WI38 (cell line): ENCODE data around the gene EFCAB8.

Experiments
- H3K4me3 ChIP-seq: 2 replicates; pipeline ENCODE4 v1.5.1; 2011; ENCODE audit warnings: low read depth, mild to moderate bottlenecking, control low read depth, low read length
- CTCF ChIP-seq: IDR thresholded peaks from 2 replicates; pipeline ENCODE4 v1.5.1; 2012; ENCODE audit warnings: low read depth, mild to moderate bottlenecking, control low read depth, low read length

The EFCAB8 gene

GRCh38 chr20:32906200-32906599 lies 47.5 kb downstream of the EFCAB8 start:
- no peak for TF ChIP-seq CTCF
- H3K4me3 ChIP-seq = no peak overlapping the region

- TF ChIP-seq CTCF = no peak
- H3K4me3 ChIP-seq = no peak overlapping the region
These were observed 48.3 kb downstream of the EFCAB8 start for GRCh38 chr20:32906871-32907495.

GRCh38 chr20:32907886-32908285 lies 49.2 kb downstream of the EFCAB8 start:
- no peak overlapping the region for H3K4me3 ChIP-seq

GRCh38 chr20:32908334-32909292 lies 49.9 kb downstream of the EFCAB8 start:
- no peak for TF ChIP-seq CTCF

More at GRCh38 chr20:32907886-32908285, 49.2 kb downstream of the EFCAB8 start:
- TF ChIP-seq CTCF = no peak

GRCh38 chr20:32909451-32909850 lies 50.7 kb downstream of the EFCAB8 start:
- no peak overlapping the region for H3K4me3 ChIP-seq
- TF ChIP-seq CTCF = no peak

More at GRCh38 chr20:32908334-32909292, 49.9 kb downstream of the EFCAB8 start:
- no peak overlapping the region for H3K4me3 ChIP-seq

GRCh38 chr20:32909896-32910571 lies 51.3 kb downstream of the EFCAB8 start:
- no peak overlapping the region for H3K4me3 ChIP-seq
- TF ChIP-seq CTCF = no peak

GRCh38 chr20:32911355-32911754 lies 52.6 kb downstream of the EFCAB8 start:
- no peak overlapping the region for H3K4me3 ChIP-seq
- TF ChIP-seq CTCF = no peak
